IMR-90 (cell line): ENCODE measurements around the gene SLC4A5. TPM values are rescaled to one million over a fixed set of nuclear protein-coding genes. Genes with fewer than 3 reads are reported as not detected.

Experiments used
- ATAC-seq: fragments of 200-7000 bp; cut with Tn5 transposase; 2 replicates; pipeline ENCODE4 v1.9.1; 2020; ENCODE audit warnings: low read depth, mild to moderate bottlenecking, moderate library complexity
- BruUV-seq: library from RNA; stranded (reverse); fragments of 400-500 nt; replicated peaks from 2 replicates; lab custom pipeline; 2021; lab: Mats Ljungman, UMichigan
- CTCF ChIA-PET: fragments of 300-600 bp; formaldehyde crosslinking; extraction: SDS; loops from one replicate; lab custom pipeline; 2021; ENCODE audit warnings: antibody characterized with exemption; lab: Yijun Ruan, JAX
- POLR2A ChIA-PET: fragments of 300-600 bp; sonication (Branson Sonifier 250); formaldehyde crosslinking; loops from one replicate; lab custom pipeline; 2022; ENCODE audit warnings: antibody characterized with exemption; ENCODE audit not compliant: unreplicated experiment; lab: Charles Lee
- DNase-seq: peaks from one replicate; pipeline ENCODE4 v3.0.0; 2013
- H2AFZ ChIP-seq: replicated peaks from 2 replicates; pipeline ENCODE3; 2013; ENCODE audit warnings: low read length, mild to moderate bottlenecking; ENCODE audit not compliant: poor library complexity
- H2AK5ac ChIP-seq: 2 replicates; pipeline ENCODE4 v1.6.1; 2013; ENCODE audit warnings: low read depth, low read length, inconsistent platforms
- H2AK9ac ChIP-seq: replicated peaks from 2 replicates; pipeline ENCODE3; 2013; ENCODE audit warnings: mild to moderate bottlenecking, low read depth, low read length, moderate library complexity; ENCODE audit not compliant: poor library complexity
- H2BK120ac ChIP-seq: 2 replicates; pipeline ENCODE4 v1.6.1; 2013; ENCODE audit warnings: low read depth, low read length, inconsistent platforms
- H2BK15ac ChIP-seq: 3 replicates; pipeline ENCODE4 v1.6.1; 2013; ENCODE audit warnings: low read depth, low read length, inconsistent platforms
- H2BK20ac ChIP-seq: 2 replicates; pipeline ENCODE4 v1.6.1; 2013; ENCODE audit warnings: low read depth, mild to moderate bottlenecking, inconsistent platforms, low read length, moderate library complexity
- H2BK5ac ChIP-seq: 2 replicates; pipeline ENCODE4 v1.6.1; 2013; ENCODE audit warnings: mild to moderate bottlenecking, low read depth, low read length, inconsistent platforms; ENCODE audit not compliant: poor library complexity, severe bottlenecking
- H3K14ac ChIP-seq: replicated peaks from 2 replicates; pipeline ENCODE4 v1.6.1; 2013; ENCODE audit warnings: low read depth, low read length, inconsistent platforms
- H3K18ac ChIP-seq: 2 replicates; pipeline ENCODE4 v1.6.1; 2013; ENCODE audit warnings: low read depth, low read length, control low read depth
- H3K23ac ChIP-seq: 2 replicates; pipeline ENCODE4 v1.6.1; 2013; ENCODE audit warnings: low read depth, low read length, inconsistent platforms
- H3K27ac ChIP-seq: 2 replicates; pipeline ENCODE4 v1.5.1; 2013; ENCODE audit warnings: mild to moderate bottlenecking, control low read depth, low read length; ENCODE audit not compliant: insufficient read depth
- H3K27me3 ChIP-seq: 2 replicates; pipeline ENCODE4 v1.6.1; 2013; ENCODE audit warnings: low read length; ENCODE audit not compliant: control insufficient read depth, insufficient read depth
- H3K36me3 ChIP-seq: 2 replicates; pipeline ENCODE4 v1.6.1; 2013; ENCODE audit warnings: low read length, mixed read lengths; ENCODE audit not compliant: control insufficient read depth, insufficient read depth
- H3K4ac ChIP-seq: 2 replicates; pipeline ENCODE4 v1.6.1; 2013; ENCODE audit warnings: low read depth, low read length, inconsistent platforms
- H3K4me1 ChIP-seq: 2 replicates; pipeline ENCODE4 v1.6.1; 2013; ENCODE audit warnings: low read length, mixed read lengths; ENCODE audit not compliant: control insufficient read depth, insufficient read depth
- H3K4me2 ChIP-seq: 2 replicates; pipeline ENCODE4 v1.6.1; 2013; ENCODE audit warnings: low read depth, mild to moderate bottlenecking, control low read depth, low read length, moderate library complexity
- H3K4me3 ChIP-seq: 2 replicates; pipeline ENCODE4 v1.5.1; 2013; ENCODE audit warnings: low read depth, mild to moderate bottlenecking, control low read depth, low read length, moderate library complexity; ENCODE audit not compliant: insufficient read depth
- H3K56ac ChIP-seq: 2 replicates; pipeline ENCODE4 v1.6.1; 2013; ENCODE audit warnings: low read length, inconsistent platforms; ENCODE audit not compliant: insufficient read depth; ENCODE audit errors: extremely low read depth
- H3K79me1 ChIP-seq, 2 experiments: 2 replicates each; pipeline ENCODE4 v1.6.1; 2013; ENCODE audit warnings: low read length in 2 of 2, inconsistent platforms in 1 of 2, low read depth in 1 of 2
- H3K9ac ChIP-seq: 2 replicates; pipeline ENCODE4 v1.6.1; 2013; ENCODE audit warnings: low read depth, low read length, control low read depth
- H3K9me1 ChIP-seq: 2 replicates; pipeline ENCODE4 v1.6.1; 2013; ENCODE audit warnings: low read length, inconsistent platforms; ENCODE audit not compliant: insufficient read depth
- H3K9me3 ChIP-seq: 2 replicates; pipeline ENCODE4 v1.6.1; 2013; ENCODE audit warnings: low read length; ENCODE audit not compliant: control insufficient read depth, insufficient read depth
- H4K20me1 ChIP-seq: 2 replicates; pipeline ENCODE4 v1.6.1; 2013; ENCODE audit warnings: low read length, inconsistent platforms; ENCODE audit not compliant: insufficient read depth
- H4K5ac ChIP-seq: 2 replicates; pipeline ENCODE4 v1.6.1; 2013; ENCODE audit warnings: mild to moderate bottlenecking, low read depth, low read length, control low read depth
- H4K8ac ChIP-seq, 2 experiments: 2 replicates each; pipeline ENCODE4 v1.6.1; 2013; ENCODE audit warnings: low read depth in 2 of 2, low read length in 2 of 2, control low read depth in 1 of 2, inconsistent platforms in 1 of 2
- H4K91ac ChIP-seq: 2 replicates; pipeline ENCODE4 v1.6.1; 2013; ENCODE audit warnings: low read depth, low read length, inconsistent platforms; ENCODE audit not compliant: insufficient read depth
- BHLHE40 ChIP-seq: fragments of 150-350 bp; IDR thresholded peaks from 2 replicates; pipeline ENCODE4 v1.6.1; 2016; ENCODE audit warnings: mild to moderate bottlenecking, low read depth, low read length
- CEBPB ChIP-seq: IDR thresholded peaks from 2 replicates; pipeline ENCODE4 v1.6.1; 2012; ENCODE audit warnings: low read depth, low read length, improper control_type of control experiment
- CHD1 ChIP-seq: IDR thresholded peaks from 2 replicates; pipeline ENCODE4 v1.6.1; 2012; ENCODE audit warnings: low read depth, low read length, improper control_type of control experiment
- CTCF ChIP-seq: conservative IDR thresholded peaks from 2 replicates; pipeline ENCODE4 v1.5.1; 2012; ENCODE audit warnings: mild to moderate bottlenecking, low read depth, low read length, improper control_type of control experiment
- ELK1 ChIP-seq: fragments of 150-350 bp; IDR thresholded peaks from 2 replicates; pipeline ENCODE4 v1.6.1; 2016; ENCODE audit warnings: low read depth, mild to moderate bottlenecking, low read length, moderate library complexity, borderline replicate concordance
- FOS ChIP-seq: fragments of 150-350 bp; IDR thresholded peaks from 2 replicates; pipeline ENCODE4 v1.6.1; 2016; ENCODE audit warnings: low read depth, low read length
- MAFK ChIP-seq: IDR thresholded peaks from 2 replicates; pipeline ENCODE4 v1.6.1; 2012; ENCODE audit warnings: low read depth, low read length, improper control_type of control experiment
- MAZ ChIP-seq: IDR thresholded peaks from 2 replicates; pipeline ENCODE4 v1.6.1; 2012; ENCODE audit warnings: low read depth, mild to moderate bottlenecking, low read length, improper control_type of control experiment, moderate library complexity, borderline replicate concordance
- MXI1 ChIP-seq: IDR thresholded peaks from 2 replicates; pipeline ENCODE4 v1.6.1; 2012; ENCODE audit warnings: low read depth, mild to moderate bottlenecking, low read length, moderate library complexity, borderline replicate concordance
- POLR2A ChIP-seq: IDR thresholded peaks from 2 replicates; pipeline ENCODE4 v1.6.1; 2012; ENCODE audit warnings: mild to moderate bottlenecking, low read depth, low read length
- RAD21 ChIP-seq: IDR thresholded peaks from 2 replicates; pipeline ENCODE4 v1.6.1; 2012; ENCODE audit warnings: low read length, improper control_type of control experiment
- RCOR1 ChIP-seq: IDR thresholded peaks from 2 replicates; pipeline ENCODE4 v1.6.1; 2012; ENCODE audit warnings: mild to moderate bottlenecking, low read length, improper control_type of control experiment; ENCODE audit not compliant: insufficient replicate concordance
- RFX5 ChIP-seq: IDR thresholded peaks from 2 replicates; pipeline ENCODE4 v1.8.0; 2012; ENCODE audit warnings: low read depth, mild to moderate bottlenecking, low read length, moderate library complexity
- SMC3 ChIP-seq: fragments of 150-350 bp; IDR thresholded peaks from 2 replicates; pipeline ENCODE4 v1.6.1; 2016; ENCODE audit warnings: low read depth, mild to moderate bottlenecking, antibody characterized with exemption, low read length, moderate library complexity
- USF2 ChIP-seq: fragments of 150-350 bp; IDR thresholded peaks from 2 replicates; pipeline ENCODE4 v1.6.1; 2017; ENCODE audit warnings: mild to moderate bottlenecking, antibody characterized with exemption, low read length, low read depth
- WGBS, 2 experiments: methylation state at CpG; one replicate each; pipeline versions ENCODE4 v1.1.5 to v1.1.7; 2013; ENCODE audit warnings: missing lambda C conversion rate in 2 of 2; ENCODE audit not compliant: insufficient read length in 1 of 2; ENCODE audit errors: extremely low coverage in 2 of 2; 5-methylcytosine and 5-hydroxymethylcytosine counted together
- dilution Hi-C: fragments of 300-500 bp; cut with HindIII; formaldehyde crosslinking; loops from one replicate; pipeline ENCODE4 v1.14.3; 2018; ENCODE audit warnings: low sequenced_read_pairs; ENCODE audit not compliant: unreplicated experiment
- in situ Hi-C: fragments of 300-500 bp; cut with MboI; formaldehyde crosslinking; loops from 3 replicates; pipeline ENCODE4 v1.14.3; 2019; ENCODE audit warnings: low sequenced_read_pairs, inconsistent platforms, mixed read lengths
- intact Hi-C: fragments of 100-400 bp; cut with micrococcal nuclease; formaldehyde crosslinking; loops from 2 replicates; pipeline ENCODE4 v1.10.0; 2022
- polyA plus RNA-seq, 3 experiments: library from polyadenylated mRNA; depleted of rRNA; stranded (reverse); fragments of >200 nt; gene quantifications; 2 replicates each; pipeline ENCODE4 v1.2.3, GENCODE V29; 2012; ENCODE audit warnings: low replicate concordance in 1 of 3
- total RNA-seq: library from RNA; depleted of rRNA; stranded (reverse); fragments of >200 nt; gene quantifications from 2 replicates; pipeline ENCODE4 v1.2.3, GENCODE V29; 2012

The SLC4A5 gene
- total and polyA plus RNA-seq, 2 of the 4 experiments (the other 2 are of a cell fraction), result 0.18 to 0.22 TPM

- H3K9me3 ChIP-seq, result no peaks in the 10 kb centered on the region
- POLR2A ChIA-PET, result no interaction called here
- no peak overlapping the region for H3K27ac ChIP-seq
- no peak overlapping the region for H2AK9ac ChIP-seq
- H3K27me3 ChIP-seq, result peaks cover 16% of the 10 kb centered on the region; the same call in 1 of the 2 replicates
- peaks cover under 1% of the 10 kb centered on the region; the same call in 1 of the 2 replicates for H3K4me1 ChIP-seq
- intact Hi-C loops, result no loop called here
- BruUV-seq, result no TSS peak
- ATAC-seq (no peak), DNase-seq (no peak)
- H3K4me2 ChIP-seq, result no peak overlapping the region
- in situ Hi-C loops, result no loop called here
- 88% methylated on average over 1 of the region's 4 CpGs; no CpG with 5 or more reads in 1 of the 2 experiments for WGBS, 2 experiments
- no peak overlapping the region for H3K14ac ChIP-seq
- H2BK5ac ChIP-seq, result no peak overlapping the region
- CTCF ChIA-PET, result no interaction called here
- dilution Hi-C loops, result no loop called here
- no peak overlapping the region for H2BK15ac ChIP-seq
- H3K9me1 ChIP-seq, result no peaks in the 10 kb centered on the region; the same call in 1 of the 2 replicates
- TF ChIP-seq FOS, result no peak
- TF ChIP-seq RCOR1, result no peak
- no peak for TF ChIP-seq MAFK
- no peak for TF ChIP-seq SMC3
- no peak for TF ChIP-seq CHD1
- TF ChIP-seq MAZ, result no peak
- no peak for TF ChIP-seq BHLHE40
- TF ChIP-seq RFX5, result no peak
- no peak for TF ChIP-seq CEBPB
- no peak for TF ChIP-seq ELK1
- no peak for TF ChIP-seq CTCF
- no peak for TF ChIP-seq RAD21
- TF ChIP-seq USF2, result no peak
- no peak for TF ChIP-seq POLR2A
- no peak for TF ChIP-seq MXI1
- H4K20me1 ChIP-seq, result no peaks in the 10 kb centered on the region
- H4K5ac ChIP-seq, result no peak overlapping the region
- H3K36me3 ChIP-seq, result no peaks in the 10 kb centered on the region
- no peak overlapping the region for H3K18ac ChIP-seq
- H2BK20ac ChIP-seq, result no peak overlapping the region
- H4K91ac ChIP-seq, result no peak overlapping the region
- no peak overlapping the region for H3K4me3 ChIP-seq
- no peak overlapping the region for H3K4ac ChIP-seq
- no peak overlapping the region for H2AFZ ChIP-seq
- no peak overlapping the region for H2BK120ac ChIP-seq
- H4K8ac ChIP-seq, result no peak overlapping the region
- no peak overlapping the region for H3K23ac ChIP-seq
- no peak overlapping the region for H3K56ac ChIP-seq
- no peaks in the 10 kb centered on the region for H3K79me1 ChIP-seq
- no peak overlapping the region for H2AK5ac ChIP-seq
- H3K9ac ChIP-seq, result no peak overlapping the region
Measured at GRCh38 chr2:74228772-74229171, 114.4 kb downstream of the SLC4A5 start.
